Umbilical cord (tissue), 2 donors: ENCODE results near the gene ANGPTL3. TPM values are rescaled to one million over a fixed set of nuclear protein-coding genes. Genes with fewer than 3 reads are reported as not detected.
A peak's percentile ranks its signal among the peaks of the same experiment; 100 is the strongest.
"Not testable (repeated sequence)": the region's sequence is repeated elsewhere in the genome, so short reads cannot be mapped to it uniquely, and the experiment has no call there.

Source experiments
- DNase-seq: peaks from one replicate; pipeline ENCODE4 v3.0.0-alpha.2; 2015; ENCODE audit warnings: low spot score
- total RNA-seq: library from RNA; depleted of rRNA; stranded (reverse); fragments of >200 nt; gene quantifications from one replicate; pipeline ENCODE4 v1.2.3, GENCODE V29; 2014; ENCODE audit warnings: low replicate concordance; ENCODE audit not compliant: insufficient read depth

Gene ANGPTL3
- total RNA-seq, result 16.1 TPM

DNA sequence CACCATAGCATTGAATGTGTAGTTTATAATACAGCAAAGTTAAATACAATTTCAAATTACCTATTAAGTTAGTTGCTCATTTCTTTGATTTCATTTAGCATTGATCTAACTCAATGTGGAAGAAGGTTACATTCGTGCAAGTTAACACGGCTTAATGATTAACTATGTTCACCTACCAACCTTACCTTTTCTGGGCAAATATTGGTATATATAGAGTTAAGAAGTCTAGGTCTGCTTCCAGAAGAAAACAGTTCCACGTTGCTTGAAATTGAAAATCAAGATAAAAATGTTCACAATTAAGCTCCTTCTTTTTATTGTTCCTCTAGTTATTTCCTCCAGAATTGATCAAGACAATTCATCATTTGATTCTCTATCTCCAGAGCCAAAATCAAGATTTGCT lies at the start of gene ANGPTL3:
Gene ANGPTL3, plus strand, starts transcription at position 240 of the 400 bp plus-strand sequence. Its CDS starts 47 bp downstream, at position 287.
- no peak for DNase-seq

DNA sequence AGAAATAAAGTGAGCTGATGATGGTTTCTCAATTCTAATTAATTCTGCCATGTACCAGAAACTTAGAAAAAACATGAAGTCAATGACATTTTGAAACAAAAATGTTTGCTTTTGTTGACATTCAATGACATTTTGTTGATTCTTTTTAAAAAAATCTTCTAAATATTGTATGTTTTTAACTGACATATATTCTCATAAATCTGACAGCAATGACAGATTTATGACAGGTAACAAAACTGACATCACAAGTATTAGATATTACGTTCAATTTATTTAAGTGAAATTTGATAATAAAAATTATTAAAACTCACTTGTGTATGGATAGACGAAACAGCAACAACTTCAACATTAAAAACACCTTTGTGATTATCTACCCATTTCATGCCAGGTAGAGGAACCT lies 36.0 kb upstream of the ANGPTL3 start:
- DNase-seq, result no peak

DNA sequence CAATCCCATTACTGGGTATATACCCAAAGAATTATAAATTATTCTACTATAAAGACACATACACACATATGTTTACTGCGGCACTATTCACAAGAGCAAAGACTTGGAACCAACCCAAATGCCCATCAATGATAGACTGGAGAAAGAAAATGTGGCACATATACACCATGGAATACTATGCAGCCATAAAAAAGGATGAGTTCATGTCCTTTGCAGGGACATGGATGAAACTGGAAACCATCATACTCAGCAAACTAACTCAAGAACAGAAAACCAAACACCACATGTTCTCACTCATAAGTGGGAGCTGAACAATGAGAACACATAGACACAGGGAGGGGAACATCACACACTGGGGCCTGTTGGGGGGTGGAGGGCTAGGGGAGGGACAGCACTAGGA lies 30.1 kb upstream of the ANGPTL3 start:
- DNase-seq, result not testable (repeated sequence)

GRCh38 chr1:62567926-62568325 lies 29.4 kb upstream of the ANGPTL3 start:
- DNase-seq, result not testable (repeated sequence)

DNA sequence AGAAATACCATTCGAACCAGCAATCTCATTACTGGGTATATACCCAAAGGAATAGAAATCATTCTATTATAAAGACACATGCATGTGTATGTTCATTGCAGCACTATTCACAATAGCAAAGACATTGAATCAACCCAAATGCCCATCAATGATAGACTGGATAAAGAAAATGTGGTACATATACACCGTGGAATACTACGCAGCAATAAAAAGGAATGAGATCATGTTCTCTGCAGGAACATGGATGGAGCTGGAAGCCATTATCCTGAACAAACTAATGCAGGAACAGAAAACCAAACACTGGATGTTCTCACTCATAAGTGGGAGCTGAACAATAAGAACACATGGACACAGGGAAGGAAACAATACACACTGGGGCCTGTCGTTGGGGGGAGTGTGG lies 25.8 kb upstream of the ANGPTL3 start:
- DNase-seq, result not testable (repeated sequence)

DNA sequence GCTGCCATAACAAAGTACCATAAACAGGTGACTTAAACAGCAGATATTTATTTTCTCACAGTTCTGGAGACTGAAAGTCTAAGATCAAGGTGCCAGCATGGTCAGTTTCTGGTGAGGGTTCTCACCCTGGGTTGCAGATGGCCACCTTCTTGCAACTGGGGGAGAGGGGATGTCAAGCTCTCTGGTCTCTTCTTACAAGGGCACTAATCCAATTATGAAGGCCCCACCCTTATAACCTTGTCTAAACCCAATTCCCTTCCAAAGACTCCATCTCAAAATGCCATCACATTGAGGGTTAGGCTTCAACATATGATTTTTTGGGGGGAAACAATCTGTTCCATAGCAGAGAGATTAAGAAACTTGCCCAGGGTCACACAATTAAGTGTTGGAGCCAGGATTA lies 24.8 kb upstream of the ANGPTL3 start:
- no peak for DNase-seq

DNA sequence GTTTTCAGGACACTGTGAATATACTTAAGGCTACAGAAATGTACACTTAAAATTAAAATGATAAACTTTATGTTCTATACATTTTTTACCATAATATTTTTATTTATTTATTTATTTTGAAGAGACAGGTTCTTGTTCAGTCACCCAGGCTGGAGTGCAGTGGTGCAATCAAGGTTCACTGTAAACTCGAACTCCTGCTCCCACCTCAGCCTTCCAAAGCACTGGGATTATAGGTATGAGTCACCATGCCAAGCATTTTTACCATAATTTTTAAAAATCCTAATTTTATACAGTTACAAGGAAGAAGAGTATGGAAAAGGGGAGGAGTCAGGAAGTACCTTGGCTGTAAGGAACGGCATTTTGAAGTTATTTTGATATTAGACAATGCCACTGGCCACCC lies 23.6 kb upstream of the ANGPTL3 start:
- no peak for DNase-seq

DNA sequence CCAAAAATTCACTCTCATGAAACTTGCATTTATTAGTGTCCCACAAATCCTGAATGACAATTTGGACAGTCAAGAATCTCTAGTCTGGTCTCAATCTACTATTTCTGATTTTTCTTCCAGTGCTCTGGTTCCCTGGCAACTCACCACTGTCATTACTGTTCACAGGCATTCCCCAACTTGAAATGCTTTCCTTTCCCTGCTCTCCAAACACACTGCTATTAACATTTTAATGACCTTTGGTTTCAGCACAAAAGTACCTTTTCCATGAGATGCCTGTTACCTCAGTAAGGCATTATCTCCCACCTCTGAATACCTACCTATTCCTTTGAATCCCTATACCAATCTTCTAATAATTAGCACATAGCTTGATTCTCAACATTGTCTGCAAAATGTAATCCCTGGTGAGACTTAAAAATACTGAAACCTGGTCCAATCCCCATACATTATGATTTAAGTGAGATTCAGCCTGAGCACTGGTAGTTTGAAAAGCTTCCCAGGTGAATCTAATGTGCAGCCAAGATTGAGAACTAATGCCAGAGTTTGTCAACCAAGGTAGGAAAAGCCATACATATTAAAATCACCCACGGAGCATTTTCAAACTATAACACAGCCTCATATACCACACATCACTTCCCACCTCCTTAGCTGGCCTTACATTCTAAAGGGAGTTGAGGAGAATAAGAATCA lies 11.7 kb upstream of the ANGPTL3 start:
- no peak for DNase-seq

DNA sequence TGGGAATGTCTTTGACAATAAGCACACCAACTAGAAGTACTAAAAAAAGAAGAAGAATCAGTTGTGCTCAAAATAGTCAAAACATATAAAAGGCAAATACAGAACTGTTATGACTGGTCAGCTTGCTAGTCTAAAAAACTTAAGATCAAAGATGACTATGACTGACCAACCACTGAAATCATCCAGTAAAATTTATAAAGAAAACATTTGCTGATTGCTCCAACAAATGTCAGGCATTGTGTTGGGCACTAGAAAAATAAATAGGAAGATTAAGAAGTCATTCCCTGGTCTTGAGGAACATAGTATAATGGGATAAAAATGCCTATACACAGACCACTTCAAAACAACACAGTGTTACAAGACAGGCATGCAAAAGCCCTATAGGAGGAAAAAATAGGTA lies 9.3 kb upstream of the ANGPTL3 start:
- DNase-seq, result no peak

GRCh38 chr1:62589321-62589720 lies 8.0 kb upstream of the ANGPTL3 start:
- no peak for DNase-seq

- no peak for DNase-seq
Observed at GRCh38 chr1:62590255-62590969, 6.9 kb upstream of the ANGPTL3 start.

DNA sequence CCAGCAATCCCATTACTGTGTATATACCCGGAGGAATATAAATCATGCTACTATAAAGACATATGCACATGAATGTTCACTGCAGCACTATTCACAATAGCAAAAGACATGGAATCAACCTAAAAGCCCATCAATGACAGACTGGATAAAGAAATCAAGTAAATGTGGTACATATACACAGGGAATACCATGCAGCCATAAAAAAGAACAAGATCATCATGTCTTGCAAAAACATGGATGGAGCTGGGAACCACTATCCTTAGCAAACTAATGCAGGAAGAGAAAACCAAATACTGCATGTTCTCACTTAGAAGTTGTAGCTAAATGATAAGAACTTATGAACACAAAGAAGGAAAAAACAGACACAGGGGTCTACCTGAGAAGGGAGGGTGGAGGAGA lies 6.4 kb upstream of the ANGPTL3 start:
- no peak for DNase-seq

DNA sequence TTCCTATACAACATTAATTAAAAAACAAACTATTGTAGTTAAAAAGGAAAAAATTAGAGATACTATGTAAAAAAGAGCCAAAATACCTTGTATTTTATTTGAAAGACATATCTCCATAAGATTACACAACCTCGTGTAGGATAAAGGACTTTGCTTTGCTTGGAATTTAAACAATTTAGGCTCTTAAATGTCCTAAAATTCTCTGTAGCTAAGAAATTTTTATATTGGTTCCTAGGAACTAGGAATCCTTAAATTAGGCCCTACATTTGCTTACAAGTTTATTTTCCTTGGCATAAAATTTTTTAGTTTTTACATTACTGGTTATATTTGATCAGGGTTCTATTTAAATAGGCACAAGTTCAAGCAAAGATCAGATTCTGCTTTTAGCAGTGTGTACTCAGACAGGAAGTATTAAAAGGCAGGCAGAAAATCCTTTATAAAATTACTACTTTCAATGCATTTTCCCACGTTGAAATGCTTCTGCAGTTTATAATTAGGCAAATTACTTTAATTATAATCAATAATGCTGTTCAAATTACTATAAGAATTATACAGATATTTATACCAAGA lies 3.4 kb upstream of the ANGPTL3 start:
- DNase-seq, result peak; percentile 14

GRCh38 chr1:62595647-62596046 lies 1.7 kb upstream of the ANGPTL3 start:
- DNase-seq, result no peak

DNA sequence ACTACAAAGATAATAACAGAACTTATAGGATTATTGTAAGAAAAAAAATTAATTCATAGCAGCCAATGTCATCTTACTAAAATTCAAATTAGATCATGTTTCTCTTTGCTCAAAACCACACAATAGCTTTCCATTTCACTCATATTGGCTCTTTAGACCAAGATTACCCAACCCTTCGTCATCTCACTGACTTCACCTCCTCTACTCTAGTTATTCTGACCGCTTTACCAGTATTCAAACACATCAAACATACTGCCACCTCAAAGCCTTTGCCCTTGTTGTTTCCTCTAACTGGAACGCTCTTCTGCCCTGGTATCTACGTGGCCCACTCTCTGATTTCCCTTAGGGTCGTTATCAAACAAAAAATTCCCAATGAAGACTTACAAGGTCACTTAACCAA lies 1.7 kb downstream of the ANGPTL3 start:
- DNase-seq, result no peak

- DNase-seq, result no peak
Observed at GRCh38 chr1:62601457-62601856, 4.1 kb downstream of the ANGPTL3 start.

GRCh38 chr1:62608905-62609304 lies 11.6 kb downstream of the ANGPTL3 start:
- DNase-seq, result no peak

DNA sequence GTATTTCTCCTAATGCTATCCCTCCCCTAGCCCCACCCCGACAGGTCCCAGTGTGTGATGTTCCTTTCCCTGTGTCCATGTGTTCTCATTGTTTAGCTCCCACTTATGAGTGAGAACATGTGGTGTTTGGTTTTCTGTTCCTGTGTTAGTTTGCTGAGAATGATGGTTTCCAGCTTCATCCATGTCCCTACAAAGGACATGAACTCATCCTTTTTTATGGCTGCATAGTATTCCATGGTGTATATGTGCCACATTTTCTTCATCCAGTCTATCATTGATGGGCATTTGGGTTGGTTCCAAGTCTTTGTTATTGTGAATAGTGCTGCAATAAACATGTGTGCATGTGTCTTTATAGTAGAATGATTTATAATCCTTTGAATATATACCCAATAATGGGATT lies 13.3 kb downstream of the ANGPTL3 start:
- not testable (repeated sequence) for DNase-seq

DNA sequence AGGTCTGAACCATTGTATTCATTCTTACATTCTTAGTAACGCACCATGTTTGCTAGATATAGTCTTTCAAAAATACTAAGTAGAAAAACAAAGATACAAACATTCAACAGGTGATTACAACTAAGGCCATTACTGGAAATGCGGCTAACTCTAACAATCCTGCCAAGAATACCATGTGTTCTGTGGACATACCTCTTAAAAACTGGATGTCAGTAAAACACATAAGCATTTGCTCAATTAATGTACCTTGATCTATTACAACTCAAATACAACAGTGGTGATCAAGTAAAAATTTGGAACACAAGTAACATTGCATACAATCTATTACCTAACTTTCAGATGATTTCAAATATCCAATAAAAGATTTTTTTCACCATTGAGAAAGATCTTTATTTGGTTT lies 15.4 kb downstream of the ANGPTL3 start:
- no peak for DNase-seq

- DNase-seq, result no peak
Observed at GRCh38 chr1:62613325-62613727, 16.0 kb downstream of the ANGPTL3 start.

DNA sequence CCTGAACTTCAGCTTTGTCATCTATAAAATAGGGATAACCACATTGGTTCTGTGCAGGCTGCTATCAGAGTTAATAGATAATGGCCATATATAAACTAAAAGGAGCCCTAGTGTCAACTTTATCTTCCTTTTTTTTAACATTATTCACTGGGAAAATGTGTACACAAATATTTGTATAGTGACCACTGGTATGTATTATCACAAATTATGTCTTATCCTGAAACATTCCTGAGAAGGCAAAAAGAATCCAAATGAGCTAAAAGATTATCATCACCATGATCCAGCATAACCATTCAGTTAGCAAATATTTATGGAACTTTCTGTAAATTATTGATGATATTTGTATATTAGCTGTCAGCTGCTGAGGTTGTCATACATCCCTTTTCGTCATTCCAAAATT lies 16.6 kb downstream of the ANGPTL3 start:
- no peak for DNase-seq

DNA sequence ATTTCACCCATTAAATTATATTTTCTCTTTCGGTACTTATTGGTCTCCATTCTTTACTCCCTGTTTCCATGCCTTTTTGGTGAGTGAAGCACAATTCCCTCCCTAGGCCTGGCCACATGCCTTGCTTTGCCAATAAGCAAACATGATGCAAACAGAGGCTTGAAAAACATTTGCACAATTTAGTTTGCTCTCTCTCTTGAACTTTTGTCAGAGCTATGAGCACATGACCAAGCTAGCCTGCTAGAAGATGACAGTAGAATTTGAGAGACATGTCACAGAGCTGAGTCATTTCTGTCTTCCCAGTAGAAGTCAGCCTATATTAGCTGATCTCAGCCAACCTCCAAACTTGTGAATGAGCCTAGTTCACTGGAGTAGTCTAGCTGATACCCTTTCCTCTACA lies 24.6 kb downstream of the ANGPTL3 start:
- DNase-seq, result peak; percentile 38

- DNase-seq, result no peak
Observed at GRCh38 chr1:62625415-62625814, 28.1 kb downstream of the ANGPTL3 start.
